NB4 (cell line): ENCODE data around the gene PLA2G2F.

Source experiments
- DNase-seq: peaks from one replicate; pipeline ENCODE4 v3.0.0; 2010; ENCODE audit warnings: low read depth
- H3K4me3 ChIP-seq: one replicate; pipeline ENCODE4 v1.5.1; 2011; ENCODE audit warnings: mild to moderate bottlenecking, low read depth, low read length, moderate library complexity
- MYC ChIP-seq: IDR thresholded peaks from 2 replicates; pipeline ENCODE4 v1.6.1; 2011; ENCODE audit warnings: low read depth, low read length
- POLR2A ChIP-seq: IDR thresholded peaks from 2 replicates; pipeline ENCODE4 v1.6.1; 2011; ENCODE audit warnings: mild to moderate bottlenecking; ENCODE audit not compliant: insufficient read length; ENCODE audit errors: extremely low read depth
- TF ChIP-seq, protein P1 (sequence below): IDR thresholded peaks from 2 replicates; pipeline ENCODE4 v1.6.1; 2011; ENCODE audit warnings: low read depth, low read length
- TF ChIP-seq, protein P2 (sequence below): IDR thresholded peaks from one replicate; pipeline ENCODE4 v1.5.1; 2012; ENCODE audit warnings: low read depth, low read length

Gene PLA2G2F, protein sequence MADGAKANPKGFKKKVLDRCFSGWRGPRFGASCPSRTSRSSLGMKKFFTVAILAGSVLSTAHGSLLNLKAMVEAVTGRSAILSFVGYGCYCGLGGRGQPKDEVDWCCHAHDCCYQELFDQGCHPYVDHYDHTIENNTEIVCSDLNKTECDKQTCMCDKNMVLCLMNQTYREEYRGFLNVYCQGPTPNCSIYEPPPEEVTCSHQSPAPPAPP

DNA sequence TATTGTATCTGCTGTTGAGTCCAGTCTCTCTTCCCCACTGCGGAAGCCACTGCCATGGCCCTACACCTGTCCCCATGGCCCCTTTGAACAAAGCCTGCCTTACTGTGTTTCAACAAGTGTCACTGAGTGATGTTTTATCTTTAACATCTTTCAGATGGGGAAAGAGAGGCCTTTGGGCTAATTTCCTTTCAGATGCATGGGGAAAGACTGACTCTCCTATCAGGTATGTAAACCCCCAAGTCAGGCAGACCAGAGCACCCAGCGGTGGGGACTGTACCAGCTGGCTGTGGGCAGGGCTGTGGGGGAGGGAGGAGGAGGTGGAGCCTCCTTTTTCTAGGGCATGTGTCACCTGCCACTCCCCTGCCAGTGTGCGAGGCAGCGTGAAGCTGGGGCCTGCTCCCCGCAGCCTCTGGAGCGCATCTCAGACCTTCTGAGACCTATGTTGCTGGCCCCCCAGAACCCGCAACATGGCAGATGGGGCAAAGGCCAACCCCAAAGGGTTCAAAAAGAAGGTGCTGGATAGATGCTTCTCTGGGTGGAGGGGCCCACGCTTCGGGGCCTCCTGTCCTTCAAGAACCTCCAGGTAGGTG, at the start of gene PLA2G2F:
Gene PLA2G2F, plus strand, starts transcription at position 363 of the 590 bp plus-strand sequence. Its CDS starts 105 bp downstream, at position 468.
- no peak within 1 kb of the TSS for H3K4me3 ChIP-seq
- no peak for DNase-seq
- TF ChIP-seq POLR2A = no peak
- TF ChIP-seq MYC = no peak
- TF ChIP-seq, protein P1, sequence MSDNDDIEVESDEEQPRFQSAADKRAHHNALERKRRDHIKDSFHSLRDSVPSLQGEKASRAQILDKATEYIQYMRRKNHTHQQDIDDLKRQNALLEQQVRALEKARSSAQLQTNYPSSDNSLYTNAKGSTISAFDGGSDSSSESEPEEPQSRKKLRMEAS = no peak
- TF ChIP-seq, protein P2, sequence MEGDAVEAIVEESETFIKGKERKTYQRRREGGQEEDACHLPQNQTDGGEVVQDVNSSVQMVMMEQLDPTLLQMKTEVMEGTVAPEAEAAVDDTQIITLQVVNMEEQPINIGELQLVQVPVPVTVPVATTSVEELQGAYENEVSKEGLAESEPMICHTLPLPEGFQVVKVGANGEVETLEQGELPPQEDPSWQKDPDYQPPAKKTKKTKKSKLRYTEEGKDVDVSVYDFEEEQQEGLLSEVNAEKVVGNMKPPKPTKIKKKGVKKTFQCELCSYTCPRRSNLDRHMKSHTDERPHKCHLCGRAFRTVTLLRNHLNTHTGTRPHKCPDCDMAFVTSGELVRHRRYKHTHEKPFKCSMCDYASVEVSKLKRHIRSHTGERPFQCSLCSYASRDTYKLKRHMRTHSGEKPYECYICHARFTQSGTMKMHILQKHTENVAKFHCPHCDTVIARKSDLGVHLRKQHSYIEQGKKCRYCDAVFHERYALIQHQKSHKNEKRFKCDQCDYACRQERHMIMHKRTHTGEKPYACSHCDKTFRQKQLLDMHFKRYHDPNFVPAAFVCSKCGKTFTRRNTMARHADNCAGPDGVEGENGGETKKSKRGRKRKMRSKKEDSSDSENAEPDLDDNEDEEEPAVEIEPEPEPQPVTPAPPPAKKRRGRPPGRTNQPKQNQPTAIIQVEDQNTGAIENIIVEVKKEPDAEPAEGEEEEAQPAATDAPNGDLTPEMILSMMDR = no peak

DNA sequence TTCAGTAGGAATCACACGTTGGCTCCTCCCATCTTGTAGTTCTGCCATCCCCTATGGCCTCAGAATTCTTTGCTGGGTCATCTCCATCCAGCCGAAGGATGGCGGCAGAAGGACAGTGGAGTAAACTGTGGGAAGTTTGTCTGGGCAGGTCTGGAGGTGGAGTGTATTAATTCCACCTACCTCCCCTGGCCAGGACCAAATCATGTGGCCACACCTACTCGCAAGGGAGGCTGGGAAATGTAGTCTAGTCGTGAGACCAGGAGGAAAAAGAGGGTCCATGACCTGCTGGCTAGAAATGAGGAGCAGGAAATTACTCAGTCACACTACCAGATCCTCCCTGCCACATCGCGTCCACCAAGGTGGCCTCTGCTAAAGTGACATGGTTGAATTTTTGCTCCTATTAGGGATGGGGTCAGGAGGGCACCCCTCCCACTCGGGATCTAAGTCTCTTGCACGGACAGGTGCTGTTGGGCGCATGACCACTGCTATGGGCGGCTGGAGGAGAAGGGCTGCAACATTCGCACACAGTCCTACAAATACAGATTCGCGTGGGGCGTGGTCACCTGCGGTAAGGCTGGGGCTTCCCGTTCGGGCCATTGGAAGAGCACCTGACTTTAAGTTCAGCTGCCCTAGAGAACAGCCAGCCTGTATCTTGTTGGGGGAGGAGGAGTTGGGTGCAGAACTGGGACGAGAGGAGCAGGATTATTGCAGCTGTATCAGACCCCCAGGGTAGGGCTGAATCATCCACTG, 49.6 kb upstream of the PLA2G2F start:
- no peak for DNase-seq
- H3K4me3 ChIP-seq = no peak overlapping the region
- TF ChIP-seq MYC = no peak

DNA sequence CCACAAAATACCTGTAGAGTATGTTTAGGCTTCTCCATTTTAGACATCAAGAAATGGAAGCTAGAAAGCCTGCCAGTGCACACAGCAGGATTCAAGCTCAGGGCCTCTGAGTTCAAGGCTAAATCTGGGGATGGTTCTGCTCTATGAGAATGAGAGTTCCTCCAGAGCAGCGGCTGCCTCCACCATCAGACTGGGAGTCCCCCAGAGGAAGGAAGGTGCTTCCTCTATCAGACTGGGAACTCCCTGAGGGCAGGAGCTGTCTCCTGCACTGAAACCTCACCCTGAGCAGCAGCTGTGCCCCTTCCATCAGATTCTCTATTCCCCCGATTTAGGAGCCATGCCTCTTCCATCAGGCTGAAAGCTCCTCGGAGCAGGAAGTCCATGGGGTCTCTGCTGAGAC, 49.0 kb upstream of the PLA2G2F start:
- DNase-seq = no peak
- no peak overlapping the region for H3K4me3 ChIP-seq
- TF ChIP-seq MYC (no peak), POLR2A (no peak)
- TF ChIP-seq, protein P1 = no peak
- TF ChIP-seq, protein P2 = no peak

DNA sequence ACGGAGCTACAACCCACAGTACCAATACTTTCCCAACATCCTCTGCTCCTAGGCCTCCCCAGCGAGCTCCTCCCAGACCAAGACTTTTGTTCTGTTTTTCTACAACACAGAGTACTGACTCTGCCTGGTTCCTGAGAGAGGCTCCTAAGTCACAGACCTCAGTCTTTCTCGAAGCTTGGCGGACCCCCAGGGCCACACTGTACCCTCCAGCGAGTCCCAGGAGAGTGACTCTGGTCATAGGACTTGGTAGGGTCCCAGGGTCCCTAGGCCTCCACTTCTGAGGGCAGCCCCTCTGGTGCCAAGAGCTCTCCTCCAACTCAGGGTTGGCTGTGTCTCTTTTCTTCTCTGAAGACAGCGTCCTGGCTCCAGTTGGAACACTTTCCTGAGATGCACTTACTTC, 48.5 kb upstream of the PLA2G2F start:
- no peak overlapping the region for H3K4me3 ChIP-seq
- TF ChIP-seq POLR2A = no peak
- TF ChIP-seq, protein P2 = no peak
- DNase-seq = no peak

DNA sequence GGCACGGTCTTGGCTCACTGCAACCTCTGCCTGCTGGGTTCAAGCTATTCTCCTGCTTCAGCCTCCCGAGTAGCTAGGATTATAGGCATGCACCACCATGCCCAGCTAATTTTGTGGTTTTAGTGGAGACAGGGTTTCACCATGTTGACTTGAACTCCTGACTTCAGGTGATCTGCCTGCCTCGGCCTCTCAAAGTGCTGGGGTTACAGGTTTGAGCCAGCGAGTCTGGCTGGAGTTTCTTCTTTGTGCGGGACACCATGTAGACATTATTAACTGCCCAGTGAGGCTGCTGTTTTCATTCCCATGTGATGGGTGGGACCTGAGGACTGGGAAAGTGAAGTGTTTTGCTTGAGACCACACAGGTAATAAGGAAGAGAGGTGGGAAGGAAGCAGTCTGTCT, 45.8 kb upstream of the PLA2G2F start:
- no peak for TF ChIP-seq POLR2A
- no peak for TF ChIP-seq MYC
- TF ChIP-seq, protein P1 = no peak
- TF ChIP-seq, protein P2 = no peak
- H3K4me3 ChIP-seq = no peak overlapping the region
- no peak for DNase-seq

DNA sequence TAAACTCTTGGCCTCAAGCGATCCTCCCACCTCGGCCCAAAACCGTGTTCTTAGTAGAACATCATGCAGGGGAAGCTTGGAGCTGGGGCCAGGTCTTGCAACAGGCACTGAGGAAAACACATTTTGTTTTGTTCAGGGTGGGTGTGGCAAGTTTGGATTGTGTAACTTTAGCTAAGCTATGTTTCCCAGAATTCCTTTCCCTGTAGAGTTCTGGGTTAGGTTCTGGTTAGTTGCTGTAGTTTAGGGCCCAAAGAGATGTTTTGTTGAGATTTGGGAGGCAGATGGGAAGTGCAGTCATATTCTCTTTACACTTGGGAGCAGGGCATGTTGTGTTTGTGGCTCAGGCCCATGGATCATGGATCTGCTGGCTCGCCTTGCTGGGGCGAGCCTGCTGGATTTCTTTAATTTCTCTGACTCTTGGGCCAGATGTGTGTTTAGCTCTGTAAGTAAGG, 45.2 kb upstream of the PLA2G2F start:
- TF ChIP-seq, protein P2 = no peak
- TF ChIP-seq, protein P1 = no peak
- TF ChIP-seq MYC (no peak), POLR2A (no peak)
- H3K4me3 ChIP-seq = no peak overlapping the region
- no peak for DNase-seq
